ENCODE data around the gene ANO9.
"Not testable (repeated sequence)": the region's sequence is repeated elsewhere in the genome, so short reads cannot be mapped to it uniquely, and the experiment has no call there.

Gene ANO9

DNA sequence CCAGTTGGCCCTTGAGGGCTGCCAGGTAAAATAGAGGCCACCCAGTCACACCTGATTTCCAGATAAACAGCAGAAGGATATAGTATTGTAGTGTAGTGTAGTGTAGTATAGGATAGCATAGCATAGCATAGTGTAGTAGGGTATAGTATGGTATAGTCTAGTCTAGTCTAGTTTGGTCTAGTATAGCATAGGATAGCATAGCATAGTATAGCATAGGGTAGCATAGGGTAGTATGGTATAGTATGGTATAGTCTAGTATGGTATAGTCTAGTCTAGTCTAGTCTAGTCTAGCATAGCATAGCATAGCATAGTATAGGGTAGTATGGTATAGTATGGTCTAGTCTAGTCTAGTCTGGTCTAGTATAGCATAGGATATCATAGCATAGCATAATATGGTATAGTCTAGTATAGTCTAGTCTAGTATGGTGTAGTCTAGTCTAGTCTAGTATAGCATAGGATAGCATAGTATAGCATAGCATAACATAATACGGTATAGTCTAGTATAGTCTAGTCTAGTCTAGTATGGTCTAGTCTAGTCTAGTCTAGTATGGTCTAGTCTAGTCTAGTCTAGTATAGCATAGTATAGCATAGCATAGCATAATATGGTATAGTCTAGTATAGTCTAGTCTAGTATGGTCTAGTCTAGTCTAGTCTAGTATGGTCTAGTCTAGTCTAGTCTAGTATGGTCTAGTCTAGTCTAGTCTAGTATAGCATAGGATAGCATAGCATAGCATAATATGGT, 6.6 kb downstream of the ANO9 start:
- not testable (repeated sequence) for DNase-seq (ENCODE audit: low read depth in 1 of 2, low spot score in 1 of 2)

DNA sequence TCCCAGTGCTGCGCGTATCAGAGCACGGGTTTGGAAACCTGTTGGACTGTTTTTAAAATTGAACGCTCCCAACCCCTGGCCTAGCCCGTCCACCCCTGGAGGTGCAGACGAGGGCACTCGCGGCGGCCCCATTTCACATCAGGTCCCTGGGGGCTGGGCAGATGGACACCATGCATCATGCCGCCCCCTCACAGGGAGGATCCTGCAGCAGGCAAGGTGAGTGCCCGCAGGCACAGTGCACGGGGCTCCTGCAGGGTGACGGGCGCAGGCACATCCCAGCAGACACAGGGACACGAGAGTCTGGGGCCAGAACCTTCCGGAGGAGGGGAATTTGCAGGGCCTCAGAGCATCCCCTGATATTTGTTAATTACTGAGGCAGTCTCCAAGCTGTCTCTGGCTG, 7.3 kb downstream of the ANO9 start:
- DNase-seq (ENCODE audit: low read depth in 1 of 2, low spot score in 1 of 2) = no peak

DNA sequence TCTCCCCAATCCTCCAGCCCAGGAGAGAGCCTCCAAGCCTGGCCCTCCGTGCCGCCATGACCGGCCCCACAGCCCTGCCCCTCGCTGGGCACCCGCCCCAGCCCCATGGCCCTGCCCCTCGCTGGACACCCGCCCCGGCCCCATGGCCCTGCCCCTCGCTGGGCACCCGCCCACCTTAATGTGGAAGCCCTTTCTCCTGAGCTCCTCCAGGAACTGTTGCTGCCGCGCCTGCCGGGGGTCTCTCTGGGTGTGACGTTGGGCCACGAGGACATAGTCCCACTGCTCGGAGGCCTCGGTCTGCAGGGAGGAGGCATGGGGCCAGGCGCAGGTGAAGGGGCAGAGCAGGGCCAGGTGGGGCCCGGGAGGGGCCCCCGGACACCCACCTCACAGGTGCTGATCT, 8.2 kb downstream of the ANO9 start:
- DNase-seq (ENCODE audit: low read depth in 1 of 2, low spot score in 1 of 2) = no peak

DNA sequence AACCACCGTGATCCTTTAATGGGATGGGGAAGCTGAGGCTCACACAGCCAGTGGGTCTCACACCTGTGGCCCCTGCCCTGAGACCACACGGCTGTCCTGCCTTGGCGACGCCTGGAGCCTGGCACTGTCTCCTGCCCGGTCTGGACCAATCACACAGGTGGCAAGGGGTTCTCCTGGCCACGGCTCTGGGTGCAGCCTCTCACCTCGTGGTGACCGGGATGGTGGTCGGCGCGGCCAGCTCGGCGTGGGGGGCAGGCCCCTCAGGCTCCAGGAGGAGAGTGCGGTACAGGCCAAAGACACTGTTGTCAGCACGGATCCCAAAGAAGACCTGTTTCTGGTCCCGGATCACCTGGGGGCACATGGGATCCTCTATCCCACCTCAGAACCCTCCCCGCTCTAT, 8.7 kb downstream of the ANO9 start:
- DNase-seq (ENCODE audit: low read depth in 1 of 2, low spot score in 1 of 2) = no peak

DNA sequence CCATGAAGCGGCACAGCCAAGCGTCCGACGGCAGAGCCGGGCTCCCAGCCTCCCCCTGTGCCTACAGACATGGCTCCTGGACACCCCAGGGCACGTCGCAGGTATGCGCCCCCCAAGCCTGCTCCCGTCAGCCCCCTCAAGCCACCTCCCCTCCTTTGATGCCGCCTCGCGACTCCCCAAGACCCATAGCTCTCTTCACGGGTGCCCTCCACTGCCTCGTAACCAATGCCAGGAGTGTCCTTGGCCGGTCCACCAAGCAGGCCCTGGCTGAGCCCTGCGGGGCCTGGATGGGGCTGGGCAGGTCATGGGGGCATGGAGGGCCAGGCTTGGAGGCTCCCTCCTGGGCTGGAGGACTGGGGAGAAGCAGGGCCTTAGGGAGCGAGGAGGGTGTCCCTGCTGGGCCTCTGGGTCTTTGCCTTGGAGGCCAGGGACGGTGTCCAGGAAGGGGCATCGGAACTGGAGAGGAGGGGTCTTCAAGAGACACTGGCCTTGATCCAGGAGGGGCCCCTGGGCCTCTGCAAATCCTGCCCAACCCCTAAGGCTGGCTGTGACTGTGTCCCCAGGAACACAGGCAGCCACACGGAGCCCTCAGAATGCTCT, 9.2 kb downstream of the ANO9 start:
- no peak for DNase-seq (ENCODE audit: low read depth in 1 of 2, low spot score in 1 of 2)

DNA sequence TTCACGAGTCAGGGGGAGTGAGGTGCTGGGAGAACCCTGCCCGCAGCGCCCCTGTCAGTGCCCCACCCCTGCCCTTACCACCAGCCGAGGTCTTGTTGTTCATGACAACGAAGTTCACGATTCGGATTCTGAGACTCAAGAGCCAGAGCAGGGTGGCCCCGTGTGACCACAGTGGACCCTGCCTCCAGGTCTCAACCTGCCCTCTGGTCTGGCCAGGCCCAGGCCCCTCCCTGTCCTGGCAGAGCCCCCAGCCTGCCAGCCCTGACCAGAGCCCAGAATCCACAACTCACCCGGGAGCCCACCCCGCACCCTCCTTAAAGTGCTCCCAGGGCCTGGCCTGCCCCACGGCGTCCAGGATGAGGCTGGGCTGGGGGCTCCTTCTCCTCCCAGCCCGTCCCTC, 9.9 kb downstream of the ANO9 start:
- no peak for DNase-seq (ENCODE audit: low read depth in 1 of 2, low spot score in 1 of 2)

DNA sequence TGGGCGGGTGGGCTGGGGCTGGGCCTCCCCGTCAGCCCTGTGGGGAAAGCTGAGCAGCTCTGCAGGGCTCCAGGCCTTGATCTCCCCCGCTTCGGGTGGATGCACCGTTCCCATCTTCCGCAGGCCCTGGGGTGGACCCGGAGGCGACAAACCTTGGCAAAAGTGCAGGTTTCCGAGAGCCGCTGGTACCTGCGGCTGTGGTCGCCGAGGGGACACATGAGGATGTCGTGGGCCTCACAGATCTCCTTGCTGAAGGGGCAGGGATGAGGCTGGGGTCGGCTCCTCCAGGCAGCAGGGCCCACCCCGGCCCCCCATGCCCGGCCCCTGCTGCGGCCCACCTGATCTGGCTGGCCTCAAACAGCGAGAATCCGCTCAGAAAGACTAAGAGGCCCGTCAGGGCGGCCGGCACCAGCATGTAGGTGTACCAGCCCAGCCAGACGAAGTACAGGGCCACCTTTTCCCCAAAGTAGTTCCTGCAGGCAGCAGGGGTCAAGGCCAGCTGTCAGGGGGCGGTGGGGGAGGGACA, 11.8 kb downstream of the ANO9 start:
- no peak for DNase-seq (ENCODE audit: low read depth in 1 of 2, low spot score in 1 of 2)

DNA sequence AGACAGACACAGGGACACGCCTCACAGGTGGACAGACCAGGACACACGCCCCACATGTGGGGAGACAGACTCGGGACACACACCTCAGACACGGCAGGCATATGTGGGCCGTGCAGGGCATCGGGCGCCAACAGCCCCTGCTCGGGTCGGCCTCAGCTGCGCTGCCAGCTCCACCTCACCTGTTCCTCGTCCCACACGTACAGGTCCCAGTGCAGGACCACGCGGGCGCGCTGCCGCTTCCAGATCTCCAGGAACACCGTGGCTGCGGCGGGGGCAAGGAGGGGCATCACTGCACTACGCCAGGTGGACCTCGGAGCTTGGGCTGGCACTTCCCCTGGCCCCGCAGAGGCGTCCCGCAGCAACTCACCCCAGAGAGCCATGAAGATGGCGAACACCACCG, 12.4 kb downstream of the ANO9 start:
- no peak for DNase-seq (ENCODE audit: low read depth in 1 of 2, low spot score in 1 of 2)

DNA sequence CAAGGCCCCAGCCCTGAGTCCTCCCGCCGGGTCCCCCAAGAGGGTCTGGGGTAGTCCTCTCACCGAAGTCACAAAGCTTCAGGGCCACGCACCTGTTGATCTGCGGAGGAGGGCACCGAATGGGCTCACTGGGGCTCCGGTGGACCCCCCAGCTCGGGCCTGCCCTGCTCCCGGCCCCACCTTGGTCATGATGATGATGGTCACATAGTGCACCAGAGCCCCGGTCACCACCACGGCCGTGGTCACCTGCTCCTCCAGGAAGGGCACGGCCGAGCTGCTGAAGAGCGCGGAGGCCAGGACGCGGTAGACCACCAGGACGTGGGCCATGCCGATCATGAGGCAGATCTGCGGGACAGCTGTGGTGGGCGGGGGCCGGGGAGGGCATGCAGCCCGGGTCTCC, 13.5 kb downstream of the ANO9 start:
- DNase-seq (ENCODE audit: low read depth in 1 of 2, low spot score in 1 of 2) = no peak

DNA sequence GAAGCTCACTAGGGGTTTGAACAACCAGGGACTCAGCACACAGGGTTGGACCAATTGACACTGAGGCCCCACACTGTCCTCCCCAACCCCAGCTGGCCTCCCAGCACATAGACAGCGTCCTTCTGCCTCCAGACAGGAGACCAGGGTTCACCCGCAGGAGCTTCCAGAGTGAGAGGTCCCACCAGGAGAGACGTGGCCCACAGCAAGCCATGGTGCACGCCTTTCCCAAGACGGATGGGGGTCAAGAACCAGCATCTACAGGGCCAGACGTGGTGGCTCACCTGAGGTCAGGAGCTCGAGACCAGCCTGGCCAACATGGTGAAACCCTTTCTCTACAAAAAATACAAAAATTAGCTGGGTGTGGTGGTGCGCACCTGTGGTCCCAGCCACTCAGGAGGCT, 15.0 kb downstream of the ANO9 start:
- DNase-seq (ENCODE audit: low read depth in 1 of 2, low spot score in 1 of 2) = no peak

DNA sequence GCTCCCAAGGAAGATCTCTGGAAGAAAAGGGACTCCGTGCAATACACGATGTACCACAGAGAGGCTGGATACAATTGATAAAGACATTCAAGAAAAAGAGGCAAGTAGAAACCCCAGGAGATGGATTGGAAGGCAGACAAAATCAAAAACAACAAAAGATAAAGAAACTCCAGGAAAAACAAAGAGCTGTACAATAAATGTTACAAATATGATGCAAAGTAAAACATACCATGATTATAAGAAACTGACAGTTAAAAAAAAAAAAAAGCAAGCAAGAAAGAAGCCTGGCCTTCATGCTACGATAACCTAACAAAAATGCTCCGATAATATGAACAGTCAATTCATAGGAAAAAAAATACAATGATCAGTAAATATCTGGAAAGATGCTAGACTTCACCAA, 16.5 kb downstream of the ANO9 start:
- no peak for DNase-seq (ENCODE audit: low read depth in 1 of 2, low spot score in 1 of 2)

DNA sequence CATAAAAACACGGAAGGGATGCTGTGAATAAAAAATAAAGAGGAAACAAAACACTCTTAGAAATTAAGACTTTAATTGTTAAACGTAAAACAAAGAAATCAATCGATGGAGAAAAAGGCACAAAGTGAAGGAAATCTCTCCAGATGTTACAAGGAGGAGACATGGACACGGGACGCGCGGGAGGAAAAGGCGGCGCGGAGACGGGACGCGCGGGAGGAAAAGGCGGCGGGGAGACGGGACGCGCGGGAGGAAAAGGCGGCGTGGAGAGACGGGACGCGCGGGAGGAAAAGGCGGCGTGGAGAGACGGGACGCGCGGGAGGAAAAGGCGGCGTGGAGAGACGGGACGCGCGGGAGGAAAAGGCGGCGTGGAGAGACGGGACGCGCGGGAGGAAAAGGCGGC, 17.0 kb downstream of the ANO9 start:
- DNase-seq (ENCODE audit: low read depth in 1 of 2, low spot score in 1 of 2) = not testable (repeated sequence)

DNA sequence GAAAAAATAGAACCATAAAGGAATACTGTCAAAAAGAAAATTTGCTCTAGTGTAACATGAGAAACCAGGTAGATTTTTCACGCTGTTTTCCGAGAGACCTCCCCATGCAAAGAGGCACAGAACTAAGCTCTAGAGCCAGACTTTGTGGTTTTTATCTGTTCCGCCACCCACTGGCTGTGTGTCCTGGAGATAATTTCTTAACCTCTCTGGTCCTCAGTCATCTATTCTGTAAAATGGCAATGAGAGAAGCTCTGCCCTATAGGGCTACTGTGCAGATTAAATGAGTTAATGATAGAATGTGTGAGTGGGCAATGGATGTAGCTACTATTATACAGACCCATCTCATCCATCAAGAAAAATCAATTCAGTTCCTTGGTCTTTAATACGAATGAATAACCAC, 17.6 kb downstream of the ANO9 start:
- no peak for DNase-seq (ENCODE audit: low read depth in 1 of 2, low spot score in 1 of 2)

DNA sequence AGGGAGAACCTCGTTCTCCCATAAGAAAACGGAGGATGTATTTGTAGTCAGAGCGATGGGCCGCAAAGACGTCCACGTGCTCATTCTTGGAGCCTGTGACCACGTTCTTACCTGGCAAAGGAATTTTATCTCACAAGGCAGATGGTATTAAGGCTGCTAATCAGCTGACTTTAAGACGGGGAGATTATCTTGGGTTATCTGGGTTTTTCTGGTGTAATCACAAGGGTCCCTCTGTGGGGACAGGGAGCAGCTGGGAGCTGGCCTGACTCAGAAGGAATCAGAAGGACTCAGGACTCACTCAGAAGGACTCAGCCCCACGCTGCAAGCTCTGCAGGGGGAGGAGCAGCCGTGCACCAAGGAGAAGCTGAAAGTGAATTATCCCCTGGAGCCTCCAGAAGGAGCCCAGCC, 19.6 kb downstream of the ANO9 start:
- no peak for DNase-seq (ENCODE audit: low read depth in 1 of 2, low spot score in 1 of 2)

DNA sequence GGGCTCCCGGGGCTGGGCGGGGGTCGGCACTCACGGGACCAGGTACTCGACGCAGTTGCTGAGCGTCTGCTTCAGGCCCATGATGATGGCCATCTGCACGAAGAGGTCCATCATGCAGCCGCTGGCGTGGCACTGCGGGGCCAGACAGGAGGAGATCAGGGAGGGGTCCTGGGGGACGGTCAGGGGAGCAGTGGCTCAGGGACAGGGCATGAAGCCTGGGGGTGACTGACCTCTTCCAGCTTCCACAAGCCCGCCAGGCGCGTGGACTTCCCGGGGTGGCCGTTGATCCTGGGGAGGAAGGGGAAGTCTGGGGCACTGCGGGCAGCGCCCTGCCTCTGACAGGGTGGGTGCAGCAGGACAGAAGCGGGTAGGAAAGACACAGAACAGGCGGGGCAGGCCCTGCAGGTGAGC, 20.9 kb downstream of the ANO9 start:
- no peak for DNase-seq (ENCODE audit: low read depth in 1 of 2, low spot score in 1 of 2)

DNA sequence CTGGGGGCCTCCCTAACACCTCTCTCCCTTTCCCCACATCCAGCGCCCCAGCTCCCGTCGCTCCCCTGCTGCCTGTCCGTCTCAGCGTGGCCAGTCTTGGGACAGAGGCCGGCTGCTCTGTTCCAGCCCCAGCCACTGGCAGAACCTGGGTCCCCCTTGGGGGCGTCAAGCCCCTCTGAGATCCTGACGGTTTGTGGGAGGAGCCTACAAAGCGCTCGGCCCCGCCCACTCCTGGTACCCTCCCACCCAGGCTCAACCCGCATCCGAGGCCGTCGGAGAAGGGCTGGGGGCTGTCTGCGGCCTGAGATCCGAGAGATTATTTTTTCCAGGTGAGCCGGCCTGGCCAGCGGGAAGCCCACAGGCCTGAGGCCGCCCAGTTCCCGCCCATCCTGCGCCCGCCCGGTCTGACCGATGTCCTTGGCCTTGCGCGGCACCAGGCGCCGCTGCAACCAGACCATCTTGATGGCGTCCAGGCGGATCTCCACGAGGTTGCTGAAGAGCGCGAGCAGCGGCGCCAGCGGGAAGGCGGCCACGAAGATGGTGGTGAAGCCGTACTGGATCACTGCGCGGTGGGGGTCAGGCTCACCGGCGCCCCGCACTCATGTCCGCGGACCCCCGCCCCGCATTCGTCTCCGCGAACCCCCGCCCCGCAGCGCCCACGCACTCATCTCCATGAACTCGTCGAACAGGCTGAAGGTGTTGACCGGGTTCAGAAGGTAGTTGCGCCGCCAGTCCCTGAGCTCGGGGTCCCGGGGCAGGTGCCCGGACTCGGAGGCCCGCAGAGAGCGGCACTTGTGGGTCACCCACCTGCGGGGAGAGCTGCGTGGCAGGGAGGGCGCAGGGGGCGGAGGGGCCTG, 21.5 kb downstream of the ANO9 start:
- no peak for DNase-seq (ENCODE audit: low read depth in 1 of 2, low spot score in 1 of 2)

DNA sequence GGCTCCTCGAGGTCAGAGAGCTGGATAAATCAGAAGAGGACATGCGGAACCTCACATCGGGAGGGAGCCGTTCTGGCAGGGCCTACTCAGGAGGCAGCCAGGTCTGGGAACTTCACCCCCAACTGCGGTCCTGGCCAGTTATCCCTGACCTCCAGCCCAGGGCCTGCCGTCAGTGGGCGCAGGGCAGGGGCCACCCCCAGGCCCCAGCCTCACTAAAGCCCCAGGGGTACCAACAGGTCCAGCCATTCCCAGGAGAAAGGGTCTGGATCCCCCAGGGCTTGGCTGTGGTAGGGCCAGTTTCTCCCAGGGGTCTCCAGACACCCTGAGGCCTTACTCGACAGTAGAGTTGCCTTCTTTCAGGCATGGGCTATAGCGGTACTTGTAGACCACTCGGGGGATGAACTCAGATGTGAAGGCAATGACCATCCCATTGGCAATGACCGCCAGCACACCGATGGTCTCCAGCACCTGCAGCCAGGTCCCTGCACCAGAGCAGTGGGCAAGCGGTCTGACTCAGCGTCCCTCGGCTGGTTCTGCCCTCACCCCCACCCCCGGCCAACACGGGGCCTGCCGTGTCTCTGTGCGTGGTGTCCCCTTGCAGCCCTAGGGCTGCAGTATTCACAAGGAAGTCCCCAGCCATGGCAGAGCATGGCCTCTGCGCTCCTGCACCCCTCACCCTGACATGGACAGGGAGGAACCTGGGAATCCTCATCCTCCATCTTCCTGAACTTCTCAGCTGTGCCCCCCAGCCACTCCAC, 22.4 kb downstream of the ANO9 start:
- no peak for DNase-seq (ENCODE audit: low read depth in 1 of 2, low spot score in 1 of 2)

DNA sequence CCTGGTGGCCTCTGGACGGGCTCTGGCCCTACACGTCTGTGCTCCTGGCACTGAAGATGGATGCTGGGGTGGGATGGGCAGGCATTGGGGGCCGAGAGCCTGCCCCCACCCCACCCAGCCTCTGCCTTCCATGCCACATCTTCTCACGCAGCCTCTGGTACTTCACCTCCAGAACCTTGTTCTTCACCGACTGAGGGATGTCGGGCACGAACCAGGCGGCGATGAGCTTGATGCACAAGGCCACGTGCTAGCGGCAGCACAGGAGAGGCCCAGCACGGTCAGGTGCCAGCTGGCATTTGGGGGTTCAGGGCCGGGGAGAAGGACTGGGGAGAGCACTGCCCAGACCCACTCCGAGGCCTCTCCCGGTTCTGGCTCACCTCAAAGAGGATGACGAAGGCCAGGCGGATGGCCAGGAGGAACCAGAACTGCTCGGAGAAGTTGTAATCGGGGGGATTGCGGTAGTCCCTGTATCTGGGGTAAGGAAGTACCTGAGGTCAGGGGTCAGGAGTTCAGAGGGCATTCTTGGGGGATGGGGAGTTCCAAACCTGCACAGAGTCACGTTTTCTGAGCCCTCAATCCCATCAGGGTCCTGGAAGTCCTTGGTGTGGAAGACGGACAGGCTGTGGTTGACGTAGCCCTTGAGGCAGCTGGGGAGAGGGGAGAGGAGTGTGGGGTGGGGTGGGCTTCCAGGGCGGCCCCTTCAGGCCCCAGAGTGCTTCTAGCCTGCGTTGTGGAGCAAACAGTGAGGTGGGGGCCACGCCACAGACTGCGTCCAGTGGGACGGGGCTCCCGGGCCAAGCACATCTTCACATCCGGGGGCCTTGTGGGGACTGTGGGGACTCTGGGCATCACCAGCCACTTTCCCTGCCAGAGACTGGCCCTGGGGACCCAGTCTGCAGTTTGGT, 23.2 kb downstream of the ANO9 start:
- no peak for DNase-seq (ENCODE audit: low read depth in 1 of 2, low spot score in 1 of 2)

DNA sequence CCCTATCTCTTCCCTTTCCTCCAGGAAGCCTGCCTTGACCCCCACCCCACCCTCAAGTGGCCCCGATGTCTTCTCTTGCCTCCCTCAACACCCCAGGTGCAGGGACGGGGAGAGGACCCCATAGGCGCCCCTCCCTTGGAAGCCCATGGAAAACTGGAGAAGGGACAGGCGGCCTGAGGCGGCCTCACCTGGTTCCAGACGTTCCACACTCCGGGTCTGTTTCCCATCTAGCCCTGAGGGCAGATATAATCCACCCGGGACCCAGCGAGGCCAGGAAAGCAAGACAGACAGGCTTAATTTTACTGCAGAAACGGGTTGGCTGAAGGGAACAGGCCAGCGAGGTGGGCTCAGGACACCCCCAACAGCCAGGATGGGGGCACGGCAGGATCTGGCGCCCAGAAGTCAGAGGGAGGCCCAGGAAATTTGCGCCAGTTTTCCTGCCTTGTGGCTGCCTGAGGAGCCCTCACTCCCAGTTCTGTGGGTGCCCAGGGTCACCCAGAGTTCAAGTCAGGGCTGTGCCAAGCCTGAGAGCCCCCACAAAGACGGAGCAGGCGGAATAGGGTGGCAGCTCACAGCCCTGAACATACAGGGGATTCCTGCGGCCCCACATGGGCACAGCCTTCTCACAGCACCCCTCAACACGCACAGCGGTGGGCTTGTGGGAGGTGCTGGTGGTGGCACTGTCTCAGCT, 24.0 kb downstream of the ANO9 start:
- DNase-seq (ENCODE audit: low read depth in 1 of 2, low spot score in 1 of 2) = no peak

All from activated T-helper 1 cell treated with anti-CD3 and anti-CD28 coated beads, Interleukin-2, amount 50 U/mL, for 16 hours (primary cell).